ENCODE results near the gene ETDA.
"Not testable (repeated sequence)": the region's sequence is repeated elsewhere in the genome, so short reads cannot be mapped to it uniquely, and the experiment has no call there.

Gene ETDA

GRCh38 chrX:135252011-135252518 lies at the start of gene ETDA:
TSS of gene ETDA (plus strand) at chrX:135252061. CDS start at chrX:135253277, 1,216 bp downstream.
- DNase-seq: not testable (repeated sequence)

- DNase-seq: peak in 1 of 2 donors; percentile 26
Observed at GRCh38 chrX:135206427-135206826, 45.4 kb upstream of the ETDA start.

GRCh38 chrX:135213200-135213844 lies 38.5 kb upstream of the ETDA start:
- DNase-seq: peak in 1 of 2 donors; percentile 12

- not testable (repeated sequence) for DNase-seq
Observed at GRCh38 chrX:135245989-135246388, 5.9 kb upstream of the ETDA start.

- DNase-seq: not testable (repeated sequence)
Observed at GRCh38 chrX:135256087-135256684, 4.3 kb downstream of the ETDA start.

GRCh38 chrX:135256923-135257322 lies 5.1 kb downstream of the ETDA start:
- no peak for DNase-seq

GRCh38 chrX:135257469-135257868 lies 5.6 kb downstream of the ETDA start:
- DNase-seq: no peak

- DNase-seq: not testable (repeated sequence)
Observed at GRCh38 chrX:135260976-135261375, 9.1 kb downstream of the ETDA start.

- not testable (repeated sequence) for DNase-seq
Observed at GRCh38 chrX:135263376-135263775, 11.5 kb downstream of the ETDA start.

GRCh38 chrX:135264206-135264605 lies 12.3 kb downstream of the ETDA start:
- no peak for DNase-seq

- no peak for DNase-seq
Observed at GRCh38 chrX:135273162-135273561, 21.3 kb downstream of the ETDA start.

GRCh38 chrX:135275973-135276372 lies 24.1 kb downstream of the ETDA start:
- no peak for DNase-seq

GRCh38 chrX:135287266-135287823 lies 35.5 kb downstream of the ETDA start:
- DNase-seq: no peak

GRCh38 chrX:135295238-135295943 lies 43.5 kb downstream of the ETDA start:
- peak; percentile 50 to 54 for DNase-seq

- DNase-seq: no peak
Observed at GRCh38 chrX:135295944-135296305, 44.1 kb downstream of the ETDA start.

- no peak for DNase-seq
Observed at GRCh38 chrX:135302269-135302873, 50.5 kb downstream of the ETDA start.
